HG02852 (cell line): ENCODE data around the gene TNRC6B.
"Not testable (repeated sequence)": the region's sequence is repeated elsewhere in the genome, so short reads cannot be mapped to it uniquely, and the experiment has no call there.

Experiments used
- ATAC-seq: cut with Tn5 transposase; IDR thresholded peaks from one replicate; pipeline ENCODE4 v1.9.1; 2021; ENCODE audit warnings: mild to moderate bottlenecking, moderate library complexity; ENCODE audit not compliant: unreplicated experiment

The TNRC6B gene

DNA sequence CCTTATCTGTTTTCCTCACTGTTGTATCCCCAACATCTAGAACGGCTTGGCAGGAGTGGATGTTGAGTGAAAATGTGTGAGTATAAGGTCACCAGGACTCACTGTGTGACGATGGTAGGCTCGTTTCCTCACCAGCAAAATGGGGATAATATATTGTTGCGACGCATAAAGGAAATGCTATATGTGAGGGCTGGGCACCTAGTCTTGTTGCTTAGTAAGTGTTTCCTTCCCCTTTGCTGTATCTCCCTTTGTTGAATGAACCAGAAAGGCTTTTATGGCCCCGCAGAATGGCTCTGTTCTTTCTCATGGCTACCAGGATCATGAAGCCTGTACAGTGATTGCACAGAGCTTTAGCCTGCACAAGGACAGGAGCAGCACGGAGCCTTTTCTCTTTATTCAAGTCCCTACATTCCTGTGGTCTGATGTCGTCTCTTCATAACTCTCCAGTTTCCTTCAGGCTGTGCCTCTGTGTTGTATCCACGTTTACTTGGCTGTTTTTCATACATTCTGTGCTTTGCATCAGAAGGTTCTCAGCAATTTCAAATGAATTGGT, 5.4 kb downstream of the TNRC6B start:
- no peak for ATAC-seq

DNA sequence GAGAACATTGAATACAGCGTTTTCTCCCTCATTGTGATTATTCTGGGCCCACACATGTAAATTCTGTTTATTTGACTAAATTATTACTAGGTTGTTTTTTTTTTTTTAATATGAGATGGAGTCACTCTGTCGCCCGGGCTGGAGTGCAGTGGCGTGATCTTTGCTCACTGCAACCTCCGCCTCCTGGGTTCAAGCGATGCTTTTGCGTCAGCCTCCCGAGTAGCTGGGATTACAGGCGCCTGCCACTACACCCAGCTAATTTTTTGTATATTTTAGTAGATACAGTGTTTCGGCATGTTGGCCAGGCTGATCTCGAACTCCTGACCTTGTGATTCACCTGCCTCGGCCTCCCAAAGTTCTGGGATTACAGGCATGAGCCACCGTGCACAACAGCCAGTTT, 5.9 kb downstream of the TNRC6B start:
- not testable (repeated sequence) for ATAC-seq

DNA sequence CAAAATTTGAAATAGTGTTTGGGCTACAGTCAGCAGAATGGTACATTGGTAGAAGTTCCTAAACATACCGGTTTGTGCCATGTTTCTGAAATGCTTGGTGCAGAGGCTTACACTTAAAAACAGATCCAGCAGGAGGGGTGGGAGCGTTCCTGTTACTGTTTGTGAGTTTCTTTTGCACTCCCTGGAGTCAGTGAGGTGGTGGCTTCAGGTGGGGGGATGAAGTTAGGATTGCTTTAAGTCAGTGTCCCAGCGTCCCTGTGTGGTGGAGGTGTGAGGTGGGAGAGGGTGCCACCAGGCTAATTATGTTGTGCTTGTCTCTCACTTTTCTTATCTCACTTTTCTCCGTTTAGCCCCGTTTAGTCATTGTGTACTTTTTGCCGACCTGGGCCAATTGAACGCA, 9.7 kb downstream of the TNRC6B start:
- ATAC-seq: no peak

DNA sequence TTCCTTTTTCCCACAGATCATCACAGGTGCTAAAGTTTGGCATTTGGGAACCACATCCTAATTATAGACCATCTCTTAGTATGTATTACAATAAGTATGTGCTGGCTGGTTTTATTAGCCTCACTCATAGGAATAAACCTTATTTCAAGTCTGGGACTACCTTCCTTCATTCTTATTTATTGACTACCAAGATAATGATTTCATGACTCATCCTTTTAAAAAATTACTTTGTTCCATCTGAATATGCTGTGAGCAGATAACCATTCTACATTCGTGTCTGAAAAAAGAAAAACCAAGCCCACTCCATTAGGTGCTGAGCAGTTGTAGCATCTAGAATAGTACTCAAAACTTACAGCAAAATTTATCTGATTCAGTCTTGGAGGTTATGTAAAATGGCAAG, 12.3 kb downstream of the TNRC6B start:
- ATAC-seq: no peak

DNA sequence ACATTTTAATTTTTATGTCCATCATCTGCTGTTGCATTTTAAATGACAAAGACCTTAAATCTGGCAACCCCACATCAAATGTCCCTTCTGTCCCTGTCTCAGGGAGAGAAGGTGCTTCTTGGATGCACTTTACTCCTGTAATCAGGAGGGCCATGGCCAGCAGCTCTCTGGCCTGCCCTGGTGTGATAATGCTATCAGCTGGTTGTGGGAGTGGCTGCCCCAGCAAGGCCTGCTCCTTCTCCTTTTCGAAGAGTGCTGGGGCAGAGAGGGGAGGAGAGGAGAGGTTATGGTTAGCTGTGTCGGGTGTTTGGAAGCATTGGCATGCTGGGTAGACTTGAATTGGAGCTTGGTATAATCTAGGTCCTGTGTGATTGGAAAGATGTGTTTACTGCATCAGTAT, 12.8 kb downstream of the TNRC6B start:
- no peak for ATAC-seq

DNA sequence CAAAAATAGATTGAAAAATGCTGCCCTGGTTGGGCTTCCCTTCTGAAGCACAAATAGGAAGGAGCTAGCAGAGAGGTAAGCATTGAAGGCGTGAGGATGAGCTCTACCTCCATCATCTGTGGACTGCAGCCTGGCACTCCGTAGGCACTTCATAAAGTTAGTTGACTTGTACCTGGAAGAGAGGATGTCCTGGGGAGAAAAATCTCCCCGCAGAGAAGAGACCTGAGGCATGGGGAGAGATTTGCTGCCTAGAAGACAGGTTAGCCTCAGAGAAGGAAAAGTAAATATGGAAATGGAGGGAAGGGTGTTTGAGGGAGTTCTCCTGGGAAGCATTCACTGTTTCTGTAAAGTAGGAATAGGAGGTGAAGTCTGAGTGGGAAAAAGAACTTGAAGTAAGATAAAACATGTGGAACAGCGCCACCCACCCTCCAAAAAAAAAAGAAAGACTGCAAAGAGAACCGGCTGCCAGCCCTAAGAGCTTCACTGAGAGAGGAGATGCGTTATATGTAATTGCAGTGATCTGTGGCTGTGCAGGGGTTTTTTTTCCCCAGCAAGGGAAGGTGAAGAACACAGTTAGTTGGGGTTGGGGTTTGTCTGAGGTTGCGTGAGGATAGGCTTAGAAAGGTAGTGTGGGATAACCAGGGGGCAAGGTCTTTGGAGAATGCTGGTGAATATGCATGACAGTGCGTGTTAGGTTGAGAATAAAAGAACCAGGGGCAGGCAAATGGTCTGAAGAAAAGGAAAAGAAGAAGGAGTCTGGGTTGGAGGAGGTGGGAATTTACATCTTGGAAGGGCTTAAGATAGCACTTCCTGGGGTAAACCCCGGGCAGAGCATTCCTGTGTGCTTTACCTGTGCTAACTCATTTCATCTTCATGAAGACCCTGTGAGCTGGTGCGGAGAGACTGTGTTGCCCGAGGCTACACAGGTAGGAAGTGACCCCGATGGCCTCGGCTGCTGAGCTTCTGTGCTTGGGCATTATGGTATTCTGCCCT, 16.0 kb downstream of the TNRC6B start:
- no peak for ATAC-seq

DNA sequence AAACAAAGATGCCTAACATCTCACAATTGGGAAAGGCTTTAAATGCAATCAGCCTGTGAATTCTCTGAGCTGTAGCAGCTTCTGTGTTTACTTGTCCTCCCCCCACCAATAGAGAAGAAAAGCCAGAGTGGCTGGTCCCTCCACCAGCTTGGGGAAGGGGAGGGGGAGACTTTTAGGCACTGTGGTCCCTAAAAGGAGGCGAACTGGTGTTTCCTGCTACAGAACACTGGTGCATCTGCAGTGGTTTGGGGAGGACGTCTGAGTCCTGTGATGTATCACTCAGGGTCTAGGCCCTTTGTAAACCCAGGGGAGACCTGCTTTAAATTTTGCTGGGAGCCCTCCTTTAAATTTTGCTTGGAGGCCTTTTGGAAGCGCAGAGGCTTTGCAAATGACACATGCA, 16.9 kb downstream of the TNRC6B start:
- no peak for ATAC-seq

DNA sequence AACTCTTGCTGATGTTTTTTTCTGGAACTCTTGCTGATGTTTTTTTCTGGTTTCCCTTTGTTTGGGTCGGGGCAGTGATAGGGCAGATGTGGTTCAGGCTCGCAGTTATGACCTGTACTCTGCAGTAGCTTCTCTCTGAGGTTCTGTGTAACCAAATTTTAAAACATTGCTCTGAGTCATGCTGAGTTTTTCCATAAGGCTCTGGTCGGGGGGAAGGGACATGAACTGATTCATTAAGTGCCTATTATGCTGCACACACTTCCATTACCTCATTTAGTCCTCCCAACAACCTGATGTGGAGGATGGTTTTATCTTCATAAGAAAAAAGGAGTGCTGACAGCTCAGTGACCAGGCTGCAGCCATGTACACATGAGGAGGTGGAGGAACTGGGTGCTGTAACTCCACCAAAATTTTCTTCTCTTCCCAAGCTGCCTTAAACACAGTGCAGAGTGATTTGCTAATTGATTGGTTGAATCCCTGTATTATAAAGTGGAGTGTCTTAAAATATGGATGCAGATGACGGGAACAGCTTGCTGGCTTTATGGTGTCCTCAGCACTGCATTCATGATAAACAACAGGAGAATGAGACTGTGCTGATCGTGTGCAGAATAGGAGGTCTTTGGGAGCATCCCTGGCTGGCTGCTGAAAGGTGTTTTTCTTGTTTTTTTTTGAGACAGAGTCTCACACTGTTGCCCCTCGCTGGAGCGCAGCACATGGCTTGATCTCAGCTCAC, 19.1 kb downstream of the TNRC6B start:
- ATAC-seq: no peak

DNA sequence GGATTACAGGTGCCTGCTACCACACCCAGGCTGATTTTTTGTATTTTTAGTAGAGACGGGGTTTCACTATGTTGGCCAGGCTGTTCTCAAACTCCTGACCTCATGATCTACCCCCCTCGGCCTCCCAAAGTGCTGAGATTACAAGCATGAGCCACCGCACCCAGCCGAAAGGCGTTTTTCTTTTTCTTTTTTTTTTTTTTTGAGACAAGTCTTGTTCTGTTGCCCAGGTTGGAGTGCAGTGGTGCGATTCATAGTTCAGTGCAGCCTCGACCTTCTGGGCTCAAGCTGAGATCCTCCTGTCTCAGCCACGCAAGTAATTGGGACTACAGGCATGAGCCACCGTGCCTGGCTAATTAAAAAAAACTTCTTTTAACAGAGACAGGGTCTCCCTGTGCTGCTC, 19.7 kb downstream of the TNRC6B start:
- ATAC-seq: not testable (repeated sequence)

DNA sequence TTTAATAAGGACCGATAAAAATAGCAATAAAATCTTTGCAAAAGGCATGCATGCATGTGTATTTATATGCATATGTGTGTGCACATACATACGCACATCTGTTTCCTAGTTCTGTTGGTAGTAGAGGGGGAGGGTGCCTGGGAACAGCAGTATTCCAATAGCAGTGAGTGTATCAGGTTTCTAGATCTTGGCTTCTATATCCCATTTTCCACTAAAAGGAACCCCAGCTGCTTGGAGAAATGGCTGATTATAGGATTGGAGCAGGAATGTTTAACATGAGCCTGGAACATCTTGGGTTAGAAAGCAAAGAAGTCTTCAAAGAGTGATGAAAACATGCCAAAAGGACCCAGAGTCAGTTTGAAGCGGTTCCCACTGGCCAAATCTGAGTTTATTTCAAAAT, 21.0 kb downstream of the TNRC6B start:
- no peak for ATAC-seq

DNA sequence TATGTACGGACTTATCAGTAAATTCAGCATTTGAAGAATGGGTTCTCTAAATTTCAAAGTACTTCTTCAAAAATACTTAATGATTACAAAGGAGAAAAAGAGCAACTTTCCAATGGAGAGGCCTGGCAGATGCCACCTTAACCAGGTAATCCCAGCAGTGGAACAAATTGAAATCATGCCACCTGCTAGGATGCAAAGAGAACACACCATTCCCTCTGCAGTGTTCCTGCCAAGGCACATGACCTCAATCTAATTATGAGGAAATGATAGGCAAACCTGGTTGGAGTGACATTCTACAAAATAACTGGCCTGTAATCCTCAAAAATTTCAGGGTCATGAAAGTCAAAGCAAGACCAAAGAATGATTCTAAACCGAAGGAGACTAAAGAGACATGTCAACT, 21.5 kb downstream of the TNRC6B start:
- no peak for ATAC-seq

DNA sequence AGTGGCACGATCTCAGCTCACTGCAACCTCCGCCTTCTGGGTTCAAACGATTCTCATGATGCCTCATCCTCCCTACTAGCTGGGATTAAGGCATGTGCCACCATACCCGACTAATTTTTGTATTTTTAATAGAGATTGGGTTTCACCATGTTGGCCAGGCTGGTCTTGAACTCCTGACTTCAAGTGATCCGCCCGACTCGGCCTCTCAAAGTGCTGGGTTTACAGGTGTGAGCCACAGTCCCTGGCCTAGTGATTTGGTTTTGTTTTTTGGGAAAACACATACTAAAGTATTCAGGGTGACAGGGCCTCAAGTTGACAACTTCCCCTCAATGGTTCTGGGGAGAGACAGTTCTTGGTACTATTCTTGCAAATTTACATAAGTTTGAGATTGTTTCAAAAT, 22.1 kb downstream of the TNRC6B start:
- no peak for ATAC-seq

DNA sequence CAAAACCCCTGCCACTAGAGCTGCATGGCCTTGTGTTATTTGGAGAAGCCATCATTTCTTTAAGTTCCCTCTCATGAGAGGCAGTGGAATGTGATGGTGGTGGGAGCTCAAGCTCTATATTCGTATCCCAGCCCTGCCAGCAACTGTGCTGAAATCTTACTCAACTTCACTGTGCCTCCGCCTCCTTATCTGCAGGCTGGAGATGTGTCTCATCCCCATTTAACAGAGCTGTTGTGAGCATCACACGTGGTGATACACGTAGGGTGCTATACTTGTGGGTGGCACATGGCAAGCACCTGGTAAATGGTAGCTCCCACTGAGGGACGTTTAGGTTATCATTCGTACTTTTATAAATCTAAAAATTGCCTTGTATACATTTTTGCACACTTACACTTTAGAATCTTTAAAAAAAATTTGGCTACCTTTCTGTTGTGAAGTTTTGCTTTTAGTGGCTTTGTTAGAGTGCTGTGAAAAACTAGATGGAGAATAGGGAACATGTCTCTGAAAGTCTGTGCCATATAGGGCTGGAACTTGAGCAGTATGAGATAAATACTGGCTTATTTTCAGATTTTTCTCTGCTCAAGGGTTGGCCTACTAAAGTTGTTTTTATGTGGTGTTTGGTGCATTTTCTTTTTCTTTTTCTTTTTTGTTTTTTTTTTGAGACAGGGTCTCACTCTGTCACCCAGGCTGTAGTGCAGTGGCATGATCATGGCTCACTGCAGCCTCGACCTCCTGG, 23.2 kb downstream of the TNRC6B start:
- no peak for ATAC-seq

DNA sequence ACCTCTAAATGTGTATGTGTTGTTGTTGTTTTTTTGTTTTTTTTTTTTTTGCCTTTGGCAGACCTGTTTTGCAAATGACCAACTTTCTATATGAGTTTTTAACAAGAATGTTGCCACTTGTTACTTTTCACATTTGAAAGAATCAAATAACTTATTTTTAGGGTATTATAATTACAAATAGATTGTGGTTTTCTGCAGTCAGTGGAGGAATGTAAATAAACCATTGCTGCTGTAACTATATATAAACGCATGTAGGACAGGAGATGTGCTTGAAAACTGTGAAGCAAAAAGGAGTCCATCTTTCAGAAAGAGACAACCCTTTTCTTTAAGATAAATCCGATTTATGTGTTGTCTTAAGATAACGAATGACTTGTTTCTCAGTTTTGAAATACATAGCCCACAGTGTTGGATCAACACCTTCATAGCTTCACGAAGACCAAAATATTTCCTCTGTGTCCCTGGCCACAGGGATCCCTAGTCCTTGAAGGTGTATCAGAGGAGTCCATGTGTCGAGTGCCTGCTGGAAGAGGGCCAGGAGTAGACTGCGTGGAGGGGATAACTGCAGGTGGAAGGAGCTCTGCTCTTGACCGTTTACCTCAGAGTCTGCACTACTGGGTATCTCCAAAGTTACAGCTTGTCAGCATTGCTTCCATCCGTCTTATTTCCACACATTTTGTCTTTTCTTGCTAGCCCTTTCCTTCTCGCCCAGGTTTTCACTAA, 24.7 kb downstream of the TNRC6B start:
- no peak for ATAC-seq

DNA sequence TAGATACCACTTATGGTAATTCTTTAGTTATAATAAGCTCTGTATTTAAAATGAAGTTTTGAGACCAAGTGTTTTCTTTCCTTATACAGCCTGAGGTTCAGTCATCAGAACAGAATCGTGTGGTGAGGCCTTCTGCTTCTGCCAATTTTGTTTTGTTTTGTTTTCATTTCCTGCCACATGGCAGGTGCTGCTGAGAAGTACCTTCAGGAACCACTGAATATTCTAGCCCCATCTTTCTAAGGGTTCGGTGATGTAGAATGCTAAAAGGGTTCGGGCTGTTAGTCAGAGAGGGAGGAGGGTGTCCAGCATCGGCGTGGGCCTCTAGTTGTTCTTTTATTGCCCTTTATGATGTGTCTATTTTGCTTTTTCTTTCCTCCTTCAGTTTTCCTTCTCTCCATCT, 25.8 kb downstream of the TNRC6B start:
- no peak for ATAC-seq

DNA sequence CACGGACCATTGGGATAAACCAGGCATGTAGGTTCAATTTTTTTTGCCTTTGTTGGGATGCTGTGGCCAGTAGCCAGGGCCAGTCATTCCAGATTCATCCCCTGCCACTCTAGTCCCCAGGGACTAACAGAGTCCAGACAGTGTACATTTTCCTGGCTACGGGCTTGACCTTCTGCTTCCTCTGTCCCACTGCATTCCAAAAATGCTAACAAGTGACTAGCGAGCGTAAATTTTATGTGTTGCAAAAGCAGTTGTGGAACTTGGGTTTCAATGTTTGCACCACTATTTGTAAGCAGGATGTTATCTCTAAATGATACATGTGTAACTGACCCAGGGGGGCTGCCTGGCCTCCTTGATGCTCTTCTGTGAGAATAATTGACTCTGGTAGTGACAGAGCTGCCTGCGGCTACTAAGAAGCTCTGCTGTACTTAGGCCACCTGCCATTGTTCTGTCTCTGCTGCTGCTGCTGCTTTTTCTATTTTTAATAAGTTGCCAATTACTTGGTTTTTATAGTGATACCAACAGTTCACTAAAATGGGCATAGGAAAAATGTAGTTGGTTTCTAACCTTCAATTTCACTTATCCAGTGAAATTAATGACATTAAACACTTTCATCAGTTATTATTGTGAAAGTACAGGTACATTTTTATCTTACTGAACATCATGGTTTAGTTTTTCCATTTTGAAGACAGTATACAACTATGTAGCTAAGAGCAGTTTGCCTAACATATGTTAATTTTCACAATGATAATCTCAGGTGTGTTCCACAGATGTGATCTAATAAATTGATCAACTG, 26.8 kb downstream of the TNRC6B start:
- no peak for ATAC-seq

DNA sequence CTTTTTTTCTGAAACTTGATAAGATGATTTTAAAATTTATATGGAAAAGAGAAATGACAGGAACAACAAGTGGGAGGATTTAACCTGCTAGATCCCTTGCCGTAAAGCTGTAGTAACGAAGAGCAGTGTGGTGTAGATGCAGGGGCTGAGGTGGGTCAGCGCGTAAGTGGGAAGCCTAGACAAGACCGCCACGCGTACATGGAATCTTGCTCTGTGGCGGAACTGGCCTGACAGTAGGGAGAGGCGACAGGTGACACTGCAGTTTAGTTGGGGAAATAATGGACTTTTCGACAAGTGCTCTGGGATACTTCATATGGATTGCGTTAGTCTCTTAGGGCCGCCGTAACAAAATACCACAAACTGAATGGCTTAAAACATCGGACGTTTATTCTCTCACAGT, 28.8 kb downstream of the TNRC6B start:
- no peak for ATAC-seq

DNA sequence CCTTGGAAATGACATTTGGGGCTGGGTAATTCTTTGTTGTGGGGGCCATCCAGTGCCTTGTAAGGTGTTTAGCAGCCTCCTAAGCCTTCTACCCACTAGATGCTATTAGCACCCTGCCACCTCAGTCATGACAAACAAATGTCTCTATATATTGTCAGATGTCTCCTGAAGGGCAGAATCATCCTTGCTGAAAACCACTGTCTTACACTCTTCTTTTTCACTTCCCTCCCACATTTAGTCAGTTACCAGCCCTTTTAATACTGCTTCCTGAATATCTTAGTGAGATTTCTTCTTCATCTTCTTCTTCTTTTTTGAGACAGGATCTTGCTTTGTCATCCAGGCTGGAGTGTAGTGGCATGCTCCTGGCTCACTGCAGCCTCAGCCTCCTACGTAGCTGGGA, 33.1 kb downstream of the TNRC6B start:
- peak; percentile 51 for ATAC-seq

DNA sequence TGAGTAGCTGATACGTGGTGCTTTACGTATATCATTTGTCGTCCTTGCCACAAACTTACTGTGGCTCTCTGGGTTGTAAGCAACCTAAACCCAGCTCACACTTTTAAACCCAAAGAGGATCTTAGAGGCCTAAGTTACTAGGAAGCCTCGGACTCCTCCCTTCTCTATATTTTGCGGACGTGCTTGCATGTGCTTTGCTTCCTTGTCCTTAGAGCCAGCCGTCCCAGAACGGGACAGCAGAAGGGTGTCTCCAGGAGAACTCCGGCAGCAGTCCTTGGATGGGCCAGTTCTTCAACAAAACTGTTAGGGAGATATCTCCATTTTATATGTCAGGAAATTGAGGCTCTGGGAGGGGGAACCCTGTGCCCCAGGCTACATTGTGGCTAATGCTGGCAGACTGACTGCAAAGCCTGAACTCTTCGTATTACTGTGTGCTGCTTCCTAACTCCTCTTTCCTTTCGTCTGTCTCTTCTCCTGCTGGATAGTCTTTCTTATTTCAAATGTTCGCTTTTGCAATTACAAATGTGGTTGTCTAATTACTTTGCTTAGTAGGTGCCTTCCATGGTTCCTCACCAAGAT, 33.8 kb downstream of the TNRC6B start:
- no peak for ATAC-seq
